ENCODE data around the gene TBCK. TPM values are rescaled to one million over a fixed set of nuclear protein-coding genes. Genes with fewer than 3 reads are reported as not detected.

Gene TBCK
- total and polyA plus RNA-seq, 2 of the 13 experiments (the other 11 are each of a cell fraction or from before 2014, with no cell fraction given), result 51.0 to 62.4 TPM

DNA sequence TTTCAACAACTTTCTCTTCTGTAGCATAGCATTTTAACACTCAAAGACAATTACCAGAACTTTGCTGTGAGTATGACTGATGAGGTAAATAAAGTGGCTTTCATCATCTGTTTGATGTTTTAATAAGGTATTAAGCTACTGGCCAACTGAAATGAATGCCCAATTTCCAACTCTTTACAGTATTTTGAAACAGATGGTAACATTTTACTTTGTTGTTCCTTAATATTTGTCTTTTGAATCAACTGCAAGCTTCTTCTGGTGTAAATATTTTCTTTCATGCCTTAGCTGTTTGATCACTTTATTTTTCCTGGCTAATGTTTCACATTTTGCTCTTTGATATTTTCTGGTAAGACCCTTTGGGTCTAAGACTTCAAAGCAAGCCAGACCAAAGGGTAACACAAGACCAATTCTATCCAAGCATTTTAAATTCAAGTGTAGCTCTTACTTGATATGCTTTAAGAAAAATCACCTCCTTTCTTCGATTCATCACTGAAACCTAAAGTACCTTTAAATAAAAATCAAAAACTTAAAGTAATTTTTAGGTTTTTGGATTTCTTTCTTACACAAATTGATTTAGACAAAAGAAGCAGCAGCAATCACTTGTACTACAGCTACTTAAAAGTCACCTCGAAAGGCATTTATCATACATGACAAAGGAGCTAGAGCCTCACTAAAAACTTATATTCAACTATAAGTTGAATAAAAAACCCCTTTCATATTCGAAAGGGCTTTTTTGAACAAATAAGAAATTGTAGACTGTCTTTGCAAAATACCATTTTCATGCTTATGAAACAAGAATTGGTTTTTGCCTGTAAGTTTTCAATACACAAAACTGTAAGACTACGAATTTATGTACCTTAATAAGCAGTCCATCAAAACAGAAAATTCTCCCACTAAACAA is 57.6 kb downstream of the TBCK start (continued):
- TF ChIP-seq CREM (IDR thresholded peaks at IDR 0.05) (peak; percentile 99), CREM (CRISPR knock-in tag; IDR thresholded peaks at IDR 0.05) (no peak), ZMYM3 (CRISPR knock-in tag; IDR thresholded peaks at IDR 0.05) (no peak), ZNF564 (CRISPR knock-in tag; IDR thresholded peaks at IDR 0.05) (0 out of 2 replicates have a peak, but pooled peaks have one; percentile 32), MYNN (CRISPR knock-in tag; IDR thresholded peaks at IDR 0.05; ENCODE audit: low read depth) (no peak), MED8 (CRISPR knock-in tag; IDR thresholded peaks at IDR 0.05; ENCODE audit: insufficient replicate concordance) (peak; percentile 61), GATA4 (IDR thresholded peaks at IDR 0.05; ENCODE audit: borderline replicate concordance, low read depth) (peak; percentile 92; the same call in 1 of the 2 replicates), ZNF614 (CRISPR knock-in tag; IDR thresholded peaks at IDR 0.05; ENCODE audit: borderline replicate concordance) (peak; percentile 46; the same call in 1 of the 2 replicates), LCORL (IDR thresholded peaks at IDR 0.05) (peak; percentile 76; the same call in 1 of the 2 replicates), LCORL (CRISPR knock-in tag; IDR thresholded peaks at IDR 0.05) (0 out of 2 replicates have a peak, but pooled peaks have one; percentile 21), ELF4 (CRISPR knock-in tag; IDR thresholded peaks at IDR 0.05; ENCODE audit: borderline replicate concordance) (0 out of 2 replicates have a peak, but pooled peaks have one; percentile 39)
- TF ChIP-seq, protein P1, sequence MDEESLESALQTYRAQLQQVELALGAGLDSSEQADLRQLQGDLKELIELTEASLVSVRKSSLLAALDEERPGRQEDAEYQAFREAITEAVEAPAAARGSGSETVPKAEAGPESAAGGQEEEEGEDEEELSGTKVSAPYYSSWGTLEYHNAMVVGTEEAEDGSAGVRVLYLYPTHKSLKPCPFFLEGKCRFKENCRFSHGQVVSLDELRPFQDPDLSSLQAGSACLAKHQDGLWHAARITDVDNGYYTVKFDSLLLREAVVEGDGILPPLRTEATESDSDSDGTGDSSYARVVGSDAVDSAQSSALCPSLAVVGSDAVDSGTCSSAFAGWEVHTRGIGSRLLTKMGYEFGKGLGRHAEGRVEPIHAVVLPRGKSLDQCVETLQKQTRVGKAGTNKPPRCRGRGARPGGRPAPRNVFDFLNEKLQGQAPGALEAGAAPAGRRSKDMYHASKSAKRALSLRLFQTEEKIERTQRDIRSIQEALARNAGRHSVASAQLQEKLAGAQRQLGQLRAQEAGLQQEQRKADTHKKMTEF (CRISPR knock-in tag; IDR thresholded peaks at IDR 0.05), result peak; percentile 92
- TF ChIP-seq, protein P2, sequence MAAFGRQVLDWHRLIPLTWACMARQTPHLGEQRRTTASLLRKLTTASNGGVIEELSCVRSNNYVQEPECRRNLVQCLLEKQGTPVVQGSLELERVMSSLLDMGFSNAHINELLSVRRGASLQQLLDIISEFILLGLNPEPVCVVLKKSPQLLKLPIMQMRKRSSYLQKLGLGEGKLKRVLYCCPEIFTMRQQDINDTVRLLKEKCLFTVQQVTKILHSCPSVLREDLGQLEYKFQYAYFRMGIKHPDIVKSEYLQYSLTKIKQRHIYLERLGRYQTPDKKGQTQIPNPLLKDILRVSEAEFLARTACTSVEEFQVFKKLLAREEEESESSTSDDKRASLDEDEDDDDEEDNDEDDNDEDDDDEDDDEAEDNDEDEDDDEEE (CRISPR knock-in tag; IDR thresholded peaks at IDR 0.05), result no peak
- TF ChIP-seq, protein P3, sequence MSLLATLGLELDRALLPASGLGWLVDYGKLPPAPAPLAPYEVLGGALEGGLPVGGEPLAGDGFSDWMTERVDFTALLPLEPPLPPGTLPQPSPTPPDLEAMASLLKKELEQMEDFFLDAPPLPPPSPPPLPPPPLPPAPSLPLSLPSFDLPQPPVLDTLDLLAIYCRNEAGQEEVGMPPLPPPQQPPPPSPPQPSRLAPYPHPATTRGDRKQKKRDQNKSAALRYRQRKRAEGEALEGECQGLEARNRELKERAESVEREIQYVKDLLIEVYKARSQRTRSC (CRISPR knock-in tag; IDR thresholded peaks at IDR 0.05; ENCODE audit: low read depth), result no peak
- TF ChIP-seq, protein P4, sequence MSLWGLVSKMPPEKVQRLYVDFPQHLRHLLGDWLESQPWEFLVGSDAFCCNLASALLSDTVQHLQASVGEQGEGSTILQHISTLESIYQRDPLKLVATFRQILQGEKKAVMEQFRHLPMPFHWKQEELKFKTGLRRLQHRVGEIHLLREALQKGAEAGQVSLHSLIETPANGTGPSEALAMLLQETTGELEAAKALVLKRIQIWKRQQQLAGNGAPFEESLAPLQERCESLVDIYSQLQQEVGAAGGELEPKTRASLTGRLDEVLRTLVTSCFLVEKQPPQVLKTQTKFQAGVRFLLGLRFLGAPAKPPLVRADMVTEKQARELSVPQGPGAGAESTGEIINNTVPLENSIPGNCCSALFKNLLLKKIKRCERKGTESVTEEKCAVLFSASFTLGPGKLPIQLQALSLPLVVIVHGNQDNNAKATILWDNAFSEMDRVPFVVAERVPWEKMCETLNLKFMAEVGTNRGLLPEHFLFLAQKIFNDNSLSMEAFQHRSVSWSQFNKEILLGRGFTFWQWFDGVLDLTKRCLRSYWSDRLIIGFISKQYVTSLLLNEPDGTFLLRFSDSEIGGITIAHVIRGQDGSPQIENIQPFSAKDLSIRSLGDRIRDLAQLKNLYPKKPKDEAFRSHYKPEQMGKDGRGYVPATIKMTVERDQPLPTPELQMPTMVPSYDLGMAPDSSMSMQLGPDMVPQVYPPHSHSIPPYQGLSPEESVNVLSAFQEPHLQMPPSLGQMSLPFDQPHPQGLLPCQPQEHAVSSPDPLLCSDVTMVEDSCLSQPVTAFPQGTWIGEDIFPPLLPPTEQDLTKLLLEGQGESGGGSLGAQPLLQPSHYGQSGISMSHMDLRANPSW (CRISPR knock-in tag; IDR thresholded peaks at IDR 0.05; ENCODE audit: borderline replicate concordance), result peak; percentile 51; the same call in 1 of the 2 replicates
- TF ChIP-seq, protein P5, sequence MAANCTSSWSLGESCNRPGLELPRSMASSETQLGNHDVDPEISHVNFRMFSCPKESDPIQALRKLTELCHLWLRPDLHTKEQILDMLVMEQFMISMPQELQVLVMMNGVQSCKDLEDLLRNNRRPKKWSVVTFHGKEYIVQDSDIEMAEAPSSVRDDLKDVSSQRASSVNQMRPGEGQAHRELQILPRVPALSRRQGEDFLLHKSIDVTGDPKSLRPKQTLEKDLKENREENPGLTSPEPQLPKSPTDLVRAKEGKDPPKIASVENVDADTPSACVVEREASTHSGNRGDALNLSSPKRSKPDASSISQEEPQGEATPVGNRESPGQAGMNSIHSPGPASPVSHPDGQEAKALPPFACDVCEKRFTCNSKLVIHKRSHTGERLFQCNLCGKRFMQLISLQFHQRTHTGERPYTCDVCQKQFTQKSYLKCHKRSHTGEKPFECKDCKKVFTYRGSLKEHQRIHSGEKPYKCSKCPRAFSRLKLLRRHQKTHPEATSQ (CRISPR knock-in tag; IDR thresholded peaks at IDR 0.05; ENCODE audit: borderline replicate concordance), result 0 out of 2 replicates have a peak, but pooled peaks have one; percentile 46
